DND-41 (cell line): Measurements from ENCODE around the gene KIRREL3.

Experiments used
- CTCF ChIP-seq: IDR thresholded peaks from 2 replicates; pipeline ENCODE4 v1.5.1; 2012; ENCODE audit warnings: borderline replicate concordance, low read length, moderate library complexity, mild to moderate bottlenecking; ENCODE audit not compliant: poor library complexity, severe bottlenecking; ENCODE audit errors: extremely low read depth
- EZH2 ChIP-seq: IDR thresholded peaks from 3 replicates; pipeline ENCODE4 v1.6.1; 2012; ENCODE audit warnings: borderline replicate concordance, low read depth, mild to moderate bottlenecking, moderate library complexity, low read length, inconsistent platforms; ENCODE audit not compliant: severe bottlenecking

GRCh38 chr11:126810776-126811175 lies 189.8 kb downstream of the KIRREL3 start:
- no peak for TF ChIP-seq CTCF
- no peak for TF ChIP-seq EZH2
